Peyer's patch (tissue), 4 donors: ENCODE data around the gene PRICKLE4. TPM values are rescaled to one million over a fixed set of nuclear protein-coding genes. Genes with fewer than 3 reads are reported as not detected.

Source experiments
- DNase-seq, 3 donors: peaks; one replicate each; pipeline ENCODE4 v3.0.0-alpha.2; 2017 to 2019
- H3K27ac ChIP-seq, 4 donors: fragments of 200-600 bp; sonication (generic); one replicate each; pipeline ENCODE4 v1.5.1; 2016 to 2019
- H3K27me3 ChIP-seq, 2 donors: fragments of 200-600 bp; sonication (generic); one replicate each; pipeline ENCODE4 v1.5.1; 2019
- H3K36me3 ChIP-seq, 3 donors: fragments of 200-600 bp; sonication (generic); one replicate each; pipeline ENCODE4 v1.5.1; 2016 to 2019
- H3K4me1 ChIP-seq, 4 donors: fragments of 200-600 bp; sonication (generic); one replicate each; pipeline ENCODE4 v1.5.1; 2016 to 2019
- H3K4me3 ChIP-seq, 4 donors: fragments of 200-600 bp; sonication (generic); 1 replicate in 3 of 4; 2 replicates in 1 of 4; pipeline ENCODE4 v1.5.1; 2016 to 2019; ENCODE audit warnings: mild to moderate bottlenecking in 1 of 4
- H3K9me3 ChIP-seq, 4 donors: fragments of 200-600 bp; sonication (generic); one replicate each; pipeline ENCODE4 v1.5.1; 2016 to 2019; ENCODE audit warnings: mild to moderate bottlenecking in 1 of 4
- CTCF ChIP-seq, 6 experiments: fragments of 450-650 bp in 4 of 6; fragments of 200-600 bp in 2 of 6; sonication (generic) in 1 of 6; IDR thresholded peaks; one replicate each; pipeline ENCODE4 v1.5.1; 2017 to 2019; ENCODE audit warnings: antibody characterized with exemption in 6 of 6, mild to moderate bottlenecking in 3 of 6, moderate library complexity in 1 of 6
- POLR2A ChIP-seq, 2 donors: fragments of 450-650 bp; IDR thresholded peaks; one replicate each; pipeline ENCODE4 v1.5.1; 2017; ENCODE audit warnings: antibody characterized with exemption in 2 of 2, mild to moderate bottlenecking in 2 of 2, moderate library complexity in 2 of 2
- total RNA-seq, 4 donors: library from RNA; depleted of rRNA; stranded (reverse); fragments of >200 nt; gene quantifications; one replicate each; pipeline ENCODE4 v1.1.0, GENCODE V29; 2016

PRICKLE4 gene
- total RNA-seq, 4 donors from 2014 or later: 3.8 to 23.4 (median 16.8) TPM

- Histone ChIP-seq H3K9me3 (no peaks in the 10 kb centered on the region), H3K27me3 (no peaks in the 10 kb centered on the region), H3K27ac (no peak overlapping the region), H3K4me3 (no peak overlapping the region), H3K4me1 (peaks cover 0 to 31% (median 9%) of the 10 kb centered on the region in 4 donors), H3K36me3 (no peaks in the 10 kb centered on the region)
- no peak for DNase-seq
- TF ChIP-seq CTCF (IDR thresholded peaks at IDR 0.05) (no peak), POLR2A (IDR thresholded peaks at IDR 0.05) (no peak)
Measured at GRCh38 chr6:41736800-41737555, 43.6 kb upstream of the PRICKLE4 start.

GRCh38 chr6:41737591-41738130, 42.9 kb upstream of the PRICKLE4 start:
- Histone ChIP-seq H3K27ac (no peak overlapping the region), H3K27me3 (no peaks in the 10 kb centered on the region), H3K4me3 (no peak overlapping the region), H3K9me3 (no peaks in the 10 kb centered on the region), H3K36me3 (no peaks in the 10 kb centered on the region), H3K4me1 (peaks cover 0 to 26% (median 9%) of the 10 kb centered on the region in 4 donors)
- TF ChIP-seq POLR2A (IDR thresholded peaks at IDR 0.05) (no peak), CTCF (IDR thresholded peaks at IDR 0.05) (no peak)
- no peak for DNase-seq

- H3K36me3 ChIP-seq: no peaks in the 10 kb centered on the region
- H3K27ac ChIP-seq: no peak overlapping the region
- no peak for DNase-seq
- peaks cover 0 to 14% (median 5%) of the 10 kb centered on the region in 4 donors for H3K4me1 ChIP-seq
- no peaks in the 10 kb centered on the region for H3K9me3 ChIP-seq
- H3K4me3 ChIP-seq: no peak overlapping the region
- TF ChIP-seq POLR2A (IDR thresholded peaks at IDR 0.05) (no peak), CTCF (IDR thresholded peaks at IDR 0.05) (no peak)
- no peaks in the 10 kb centered on the region for H3K27me3 ChIP-seq
Measured at GRCh38 chr6:41739041-41739440, 41.5 kb upstream of the PRICKLE4 start.

GRCh38 chr6:41740366-41741162, 40.0 kb upstream of the PRICKLE4 start:
- DNase-seq: no peak
- no peak overlapping the region for H3K4me3 ChIP-seq
- peak overlapping the region in 3 of 4 donors; percentile 56 to 77 (median 63) for H3K27ac ChIP-seq

More at GRCh38 chr6:41740366-41741162, 40.0 kb upstream of the PRICKLE4 start:
- Histone ChIP-seq H3K9me3 (no peaks in the 10 kb centered on the region), H3K27me3 (no peaks in the 10 kb centered on the region), H3K36me3 (no peaks in the 10 kb centered on the region), H3K4me1 (peaks cover 0 to 14% (median 5%) of the 10 kb centered on the region in 4 donors)
- TF ChIP-seq POLR2A (IDR thresholded peaks at IDR 0.05): no peak
- no peak for TF ChIP-seq CTCF (IDR thresholded peaks at IDR 0.05)
